SK-N-SH (cell line): ENCODE measurements around the gene ISG20.

Experiments
- RCOR1 ChIP-seq: fragments of 150-350 bp; IDR thresholded peaks from 2 replicates; pipeline ENCODE4 v1.6.1; 2017; ENCODE audit warnings: antibody characterized with exemption, low read length
- ZBTB33 ChIP-seq: IDR thresholded peaks from 2 replicates; pipeline ENCODE4 v1.4.0; 2012; ENCODE audit warnings: low read depth, borderline replicate concordance

GRCh38 chr15:88661041-88661700 is 22.4 kb downstream of the ISG20 start:
- TF ChIP-seq ZBTB33 (no peak), RCOR1 (no peak)
